Measurements from ENCODE around the gene PIGQ.

DNA sequence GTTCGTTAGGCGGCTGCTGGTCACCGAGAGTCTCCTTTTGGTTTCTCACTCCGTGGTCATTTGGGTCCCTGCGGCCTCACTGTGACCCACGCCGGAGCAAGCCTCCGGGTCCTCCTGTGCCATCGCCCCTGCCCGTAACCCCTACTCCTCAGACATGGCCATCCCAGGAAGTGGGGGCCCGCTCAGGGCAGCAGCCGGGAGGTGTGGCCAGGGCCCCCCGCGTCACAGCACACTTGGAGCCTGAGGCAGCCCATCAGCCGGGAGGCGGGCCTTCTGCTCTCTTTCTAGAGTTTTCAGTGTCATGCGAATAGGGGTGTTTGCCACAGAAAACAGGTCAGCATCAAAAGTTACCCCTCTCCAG is 53.1 kb downstream of the PIGQ start:
- TF ChIP-seq, protein P1, sequence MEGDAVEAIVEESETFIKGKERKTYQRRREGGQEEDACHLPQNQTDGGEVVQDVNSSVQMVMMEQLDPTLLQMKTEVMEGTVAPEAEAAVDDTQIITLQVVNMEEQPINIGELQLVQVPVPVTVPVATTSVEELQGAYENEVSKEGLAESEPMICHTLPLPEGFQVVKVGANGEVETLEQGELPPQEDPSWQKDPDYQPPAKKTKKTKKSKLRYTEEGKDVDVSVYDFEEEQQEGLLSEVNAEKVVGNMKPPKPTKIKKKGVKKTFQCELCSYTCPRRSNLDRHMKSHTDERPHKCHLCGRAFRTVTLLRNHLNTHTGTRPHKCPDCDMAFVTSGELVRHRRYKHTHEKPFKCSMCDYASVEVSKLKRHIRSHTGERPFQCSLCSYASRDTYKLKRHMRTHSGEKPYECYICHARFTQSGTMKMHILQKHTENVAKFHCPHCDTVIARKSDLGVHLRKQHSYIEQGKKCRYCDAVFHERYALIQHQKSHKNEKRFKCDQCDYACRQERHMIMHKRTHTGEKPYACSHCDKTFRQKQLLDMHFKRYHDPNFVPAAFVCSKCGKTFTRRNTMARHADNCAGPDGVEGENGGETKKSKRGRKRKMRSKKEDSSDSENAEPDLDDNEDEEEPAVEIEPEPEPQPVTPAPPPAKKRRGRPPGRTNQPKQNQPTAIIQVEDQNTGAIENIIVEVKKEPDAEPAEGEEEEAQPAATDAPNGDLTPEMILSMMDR (IDR thresholded peaks at IDR 0.05), result no peak
- no peak for TF ChIP-seq POLR2A (IDR thresholded peaks at IDR 0.05; ENCODE audit: low read depth)
- no peak for TF ChIP-seq EP300 (IDR thresholded peaks at IDR 0.05)
